K562 (cell line): Measurements from ENCODE around the gene MSI1. TPM values are rescaled to one million over a fixed set of nuclear protein-coding genes. Genes with fewer than 3 reads are reported as not detected.

Source experiments
- ATF1 ChIP-seq, 2 experiments: fragments of 450-650 bp in 1 of 2; IDR thresholded peaks; 2 replicates each; pipeline ENCODE4 v1.6.1; 2016; ENCODE audit warnings: missing compliant biosample characterization in 1 of 2, missing genetic modification characterization in 1 of 2
- HDGF ChIP-seq: fragments of 450-650 bp; IDR thresholded peaks from 2 replicates; pipeline ENCODE4 v1.6.1; 2016
- NCOR1 ChIP-seq: fragments of 450-650 bp; IDR thresholded peaks from 2 replicates; pipeline ENCODE4 v1.6.1; 2016; ENCODE audit warnings: mild to moderate bottlenecking, moderate library complexity
- PURB ChIP-seq: sonication (generic); formaldehyde crosslinking; IDR thresholded peaks from 2 replicates; pipeline ENCODE4 v1.9.0; 2021; ENCODE audit warnings: low read depth, mild to moderate bottlenecking, missing genetic modification reagents
- SIN3A ChIP-seq, 2 experiments: fragments of 150-350 bp in 1 of 2; IDR thresholded peaks; 2 replicates each; pipeline ENCODE4 v1.6.1; 2011 to 2016; ENCODE audit warnings: borderline replicate concordance in 2 of 2, low read depth in 2 of 2, low read length in 2 of 2, mild to moderate bottlenecking in 2 of 2, moderate library complexity in 2 of 2; ENCODE audit not compliant: control insufficient read depth in 1 of 2
- SMARCA5 ChIP-seq: fragments of 450-650 bp; IDR thresholded peaks from 2 replicates; pipeline ENCODE4 v1.6.1; 2016
- STAT5A ChIP-seq: IDR thresholded peaks from 2 replicates; pipeline ENCODE4 v1.6.1; 2012; ENCODE audit warnings: low read length, inconsistent platforms, borderline replicate concordance
- TAF15 ChIP-seq: fragments of 200-400 bp; formaldehyde crosslinking; IDR thresholded peaks from 2 replicates; pipeline ENCODE4 v1.6.1; 2017; ENCODE audit warnings: mild to moderate bottlenecking, low read depth, low read length, moderate library complexity
- ZC3H8 ChIP-seq: fragments of 450-650 bp; IDR thresholded peaks from 2 replicates; pipeline ENCODE4 v1.6.1; 2017
- ZNF124 ChIP-seq: sonication (generic); formaldehyde crosslinking; IDR thresholded peaks from 2 replicates; pipeline ENCODE4 v1.8.1; 2022; ENCODE audit warnings: missing genetic modification reagents
- ZNF316 ChIP-seq: fragments of 450-650 bp; IDR thresholded peaks from 2 replicates; pipeline ENCODE4 v1.6.1; 2016
- ZNF668 ChIP-seq: fragments of 250-450 bp; sonication (Bioruptor Pico); IDR thresholded peaks from 2 replicates; pipeline ENCODE4 v1.8.0; 2022; ENCODE audit warnings: mild to moderate bottlenecking, inconsistent platforms
- ZNF75A ChIP-seq: fragments of 450-650 bp; formaldehyde crosslinking; IDR thresholded peaks from 2 replicates; pipeline ENCODE4 v1.4.0; 2020; ENCODE audit warnings: mild to moderate bottlenecking
- ZNF780A ChIP-seq: fragments of 250-450 bp; sonication (Bioruptor Pico); IDR thresholded peaks from 2 replicates; pipeline ENCODE4 v1.5.0; 2021; ENCODE audit warnings: mild to moderate bottlenecking
- polyA plus RNA-seq, 8 experiments: library from polyadenylated mRNA; depleted of rRNA in 4 of 8; stranded (reverse) in 5 of 8; unstranded in 3 of 8; fragments of >200 nt; fragmentation: Nextera tagmentation in 2 of 8; fragmentation: Illumina TruSeq in 1 of 8; extraction: Ambion mirVana in 2 of 8; extraction: Trizol in 1 of 8; gene quantifications; 2 replicates each; pipeline versions ENCODE4 v1.2.1 to v1.2.3, GENCODE V29; 2011 to 2014; ENCODE audit warnings: inconsistent platforms in 1 of 8, missing spikeins in 1 of 8
- total RNA-seq, 7 experiments: library from RNA; depleted of rRNA in 6 of 7; stranded (reverse); fragments of >200 nt in 6 of 7; fragmentation: Illumina TruSeq in 2 of 7; extraction: Trizol in 2 of 7; gene quantifications; 2 replicates each; pipeline versions ENCODE4 v1.2.1 to v1.2.3, GENCODE V29; 2011 to 2021; ENCODE audit warnings: low replicate concordance in 1 of 7
- TF ChIP-seq, protein P1 (sequence below): sonication (generic); formaldehyde crosslinking; IDR thresholded peaks from 2 replicates; pipeline ENCODE4 v1.8.0; 2022; ENCODE audit warnings: mild to moderate bottlenecking, low read depth, missing genetic modification reagents
- TF ChIP-seq, protein P2 (sequence below): fragments of 250-450 bp; sonication (Bioruptor Pico); IDR thresholded peaks from 2 replicates; pipeline ENCODE4 v1.9.0; 2021; ENCODE audit warnings: mild to moderate bottlenecking, inconsistent platforms
- TF ChIP-seq, protein P3 (sequence below), 2 experiments: fragments of 450-650 bp; conservative IDR thresholded peaks; 2 replicates each; pipeline ENCODE4 v1.6.1; 2017; ENCODE audit warnings: mild to moderate bottlenecking in 2 of 2, moderate library complexity in 2 of 2
- TF ChIP-seq, protein P4 (sequence below): fragments of 250-450 bp; sonication (Bioruptor Pico); IDR thresholded peaks from 2 replicates; pipeline ENCODE4 v1.4.0; 2020; ENCODE audit warnings: mild to moderate bottlenecking, moderate library complexity
- TF ChIP-seq, protein P5 (sequence below), 2 experiments: IDR thresholded peaks; 2 replicates each; pipeline ENCODE4 v1.6.1; 2011; ENCODE audit warnings: borderline replicate concordance in 1 of 2, control low read depth in 1 of 2, low read depth in 1 of 2, low read length in 1 of 2, mild to moderate bottlenecking in 1 of 2, mixed read lengths in 1 of 2, moderate library complexity in 1 of 2; ENCODE audit not compliant: insufficient read depth in 1 of 2, insufficient read length in 1 of 2, poor library complexity in 1 of 2, severe bottlenecking in 1 of 2; ENCODE audit errors: extremely low read depth in 1 of 2

MSI1 gene
- total and polyA plus RNA-seq, 9 of the 15 experiments (the other 6 are each of a cell fraction or from before 2014, with no cell fraction given) = 0.16 TPM; not detected in 8

DNA sequence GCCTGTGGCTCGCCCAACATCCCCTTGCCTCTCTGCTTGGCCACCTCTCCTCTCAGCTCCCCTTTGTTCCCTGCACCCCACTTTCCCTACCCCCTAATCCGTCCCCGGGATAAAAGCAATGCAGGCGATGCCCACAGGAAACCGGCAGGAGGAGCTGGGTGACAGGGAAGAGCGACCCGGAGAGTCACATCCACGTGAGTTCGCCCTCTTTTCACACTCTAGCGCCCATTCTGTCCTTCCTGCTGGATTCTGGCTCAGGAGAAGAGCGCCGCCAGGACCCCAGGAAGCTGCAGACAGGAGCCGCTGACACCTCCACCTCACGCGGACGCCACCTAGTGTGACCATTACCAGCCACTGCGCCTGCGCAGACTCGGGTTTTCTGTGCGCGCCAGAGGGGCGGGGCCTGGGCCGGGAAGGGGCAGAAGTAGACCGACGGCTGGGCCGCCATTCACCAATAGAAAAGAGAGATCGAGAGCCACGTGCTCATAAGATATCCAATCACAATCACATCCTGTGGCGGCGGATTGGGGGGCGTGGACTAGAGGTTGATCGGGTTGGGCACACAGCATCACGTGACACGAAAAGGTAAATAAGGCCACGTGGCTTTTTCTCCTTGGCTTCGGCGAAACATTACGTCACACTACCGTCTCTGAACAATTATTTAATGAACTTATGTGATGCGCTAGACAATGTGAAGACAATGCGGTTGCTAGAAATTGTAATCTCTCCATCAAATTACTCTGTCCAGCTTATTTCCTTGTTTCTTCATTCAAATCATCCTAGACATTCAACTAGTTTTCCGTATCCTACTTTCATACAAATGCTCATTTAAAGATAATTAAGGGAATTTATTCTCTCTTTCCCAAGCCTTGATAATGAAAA lies 51.5 kb downstream of the MSI1 start (continued):
- TF ChIP-seq TAF15 = no peak
- TF ChIP-seq, protein P1, sequence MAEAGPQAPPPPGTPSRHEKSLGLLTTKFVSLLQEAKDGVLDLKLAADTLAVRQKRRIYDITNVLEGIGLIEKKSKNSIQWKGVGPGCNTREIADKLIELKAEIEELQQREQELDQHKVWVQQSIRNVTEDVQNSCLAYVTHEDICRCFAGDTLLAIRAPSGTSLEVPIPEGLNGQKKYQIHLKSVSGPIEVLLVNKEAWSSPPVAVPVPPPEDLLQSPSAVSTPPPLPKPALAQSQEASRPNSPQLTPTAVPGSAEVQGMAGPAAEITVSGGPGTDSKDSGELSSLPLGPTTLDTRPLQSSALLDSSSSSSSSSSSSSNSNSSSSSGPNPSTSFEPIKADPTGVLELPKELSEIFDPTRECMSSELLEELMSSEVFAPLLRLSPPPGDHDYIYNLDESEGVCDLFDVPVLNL (CRISPR knock-in tag) = no peak
- TF ChIP-seq SMARCA5 = no peak
- TF ChIP-seq ZNF668 (CRISPR knock-in tag) = peak; percentile 74; the same call in 1 of the 2 replicates
- no peak for TF ChIP-seq ATF1 (CRISPR knock-in tag; IDR thresholded peaks at IDR 0.05)
- TF ChIP-seq ATF1 (tag; IDR thresholded peaks at IDR 0.05) = peak; percentile 96
- TF ChIP-seq ZNF75A (CRISPR knock-in tag) = no peak
- TF ChIP-seq, protein P2, sequence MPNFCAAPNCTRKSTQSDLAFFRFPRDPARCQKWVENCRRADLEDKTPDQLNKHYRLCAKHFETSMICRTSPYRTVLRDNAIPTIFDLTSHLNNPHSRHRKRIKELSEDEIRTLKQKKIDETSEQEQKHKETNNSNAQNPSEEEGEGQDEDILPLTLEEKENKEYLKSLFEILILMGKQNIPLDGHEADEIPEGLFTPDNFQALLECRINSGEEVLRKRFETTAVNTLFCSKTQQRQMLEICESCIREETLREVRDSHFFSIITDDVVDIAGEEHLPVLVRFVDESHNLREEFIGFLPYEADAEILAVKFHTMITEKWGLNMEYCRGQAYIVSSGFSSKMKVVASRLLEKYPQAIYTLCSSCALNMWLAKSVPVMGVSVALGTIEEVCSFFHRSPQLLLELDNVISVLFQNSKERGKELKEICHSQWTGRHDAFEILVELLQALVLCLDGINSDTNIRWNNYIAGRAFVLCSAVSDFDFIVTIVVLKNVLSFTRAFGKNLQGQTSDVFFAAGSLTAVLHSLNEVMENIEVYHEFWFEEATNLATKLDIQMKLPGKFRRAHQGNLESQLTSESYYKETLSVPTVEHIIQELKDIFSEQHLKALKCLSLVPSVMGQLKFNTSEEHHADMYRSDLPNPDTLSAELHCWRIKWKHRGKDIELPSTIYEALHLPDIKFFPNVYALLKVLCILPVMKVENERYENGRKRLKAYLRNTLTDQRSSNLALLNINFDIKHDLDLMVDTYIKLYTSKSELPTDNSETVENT = no peak; the same call in none of the 2 replicates
- TF ChIP-seq, protein P3, sequence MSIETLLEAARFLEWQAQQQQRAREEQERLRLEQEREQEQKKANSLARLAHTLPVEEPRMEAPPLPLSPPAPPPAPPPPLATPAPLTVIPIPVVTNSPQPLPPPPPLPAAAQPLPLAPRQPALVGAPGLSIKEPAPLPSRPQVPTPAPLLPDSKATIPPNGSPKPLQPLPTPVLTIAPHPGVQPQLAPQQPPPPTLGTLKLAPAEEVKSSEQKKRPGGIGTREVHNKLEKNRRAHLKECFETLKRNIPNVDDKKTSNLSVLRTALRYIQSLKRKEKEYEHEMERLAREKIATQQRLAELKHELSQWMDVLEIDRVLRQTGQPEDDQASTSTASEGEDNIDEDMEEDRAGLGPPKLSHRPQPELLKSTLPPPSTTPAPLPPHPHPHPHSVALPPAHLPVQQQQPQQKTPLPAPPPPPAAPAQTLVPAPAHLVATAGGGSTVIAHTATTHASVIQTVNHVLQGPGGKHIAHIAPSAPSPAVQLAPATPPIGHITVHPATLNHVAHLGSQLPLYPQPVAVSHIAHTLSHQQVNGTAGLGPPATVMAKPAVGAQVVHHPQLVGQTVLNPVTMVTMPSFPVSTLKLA (conservative IDR thresholded peaks at IDR 0.05) = peak; percentile 100
- peak; percentile 82 to 83; a peak in 2 of 4 replicates for TF ChIP-seq SIN3A (IDR thresholded peaks at IDR 0.05; ENCODE audit: borderline replicate concordance in 2 of 2, control insufficient read depth in 1 of 2, low read depth in 2 of 2, low read length in 2 of 2)
- TF ChIP-seq ZNF780A (CRISPR knock-in tag) = no peak
- TF ChIP-seq ZC3H8 = no peak
- peak; percentile 2; the same call in 1 of the 2 replicates for TF ChIP-seq ZNF316
- no peak for TF ChIP-seq ZNF124
- TF ChIP-seq HDGF = no peak
- no peak for TF ChIP-seq PURB (CRISPR knock-in tag)
- TF ChIP-seq NCOR1 = no peak
- TF ChIP-seq STAT5A = no peak
- TF ChIP-seq, protein P4, sequence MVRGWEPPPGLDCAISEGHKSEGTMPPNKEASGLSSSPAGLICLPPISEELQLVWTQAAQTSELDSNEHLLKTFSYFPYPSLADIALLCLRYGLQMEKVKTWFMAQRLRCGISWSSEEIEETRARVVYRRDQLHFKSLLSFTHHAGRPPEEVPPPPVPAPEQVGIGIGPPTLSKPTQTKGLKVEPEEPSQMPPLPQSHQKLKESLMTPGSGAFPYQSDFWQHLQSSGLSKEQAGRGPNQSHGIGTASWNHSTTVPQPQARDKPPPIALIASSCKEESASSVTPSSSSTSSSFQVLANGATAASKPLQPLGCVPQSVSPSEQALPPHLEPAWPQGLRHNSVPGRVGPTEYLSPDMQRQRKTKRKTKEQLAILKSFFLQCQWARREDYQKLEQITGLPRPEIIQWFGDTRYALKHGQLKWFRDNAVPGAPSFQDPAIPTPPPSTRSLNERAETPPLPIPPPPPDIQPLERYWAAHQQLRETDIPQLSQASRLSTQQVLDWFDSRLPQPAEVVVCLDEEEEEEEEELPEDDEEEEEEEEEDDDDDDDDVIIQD (CRISPR knock-in tag) = no peak
- TF ChIP-seq, protein P5, sequence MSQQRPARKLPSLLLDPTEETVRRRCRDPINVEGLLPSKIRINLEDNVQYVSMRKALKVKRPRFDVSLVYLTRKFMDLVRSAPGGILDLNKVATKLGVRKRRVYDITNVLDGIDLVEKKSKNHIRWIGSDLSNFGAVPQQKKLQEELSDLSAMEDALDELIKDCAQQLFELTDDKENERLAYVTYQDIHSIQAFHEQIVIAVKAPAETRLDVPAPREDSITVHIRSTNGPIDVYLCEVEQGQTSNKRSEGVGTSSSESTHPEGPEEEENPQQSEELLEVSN (IDR thresholded peaks at IDR 0.05; ENCODE audit: borderline replicate concordance in 1 of 2, extremely low read depth in 1 of 2, insufficient read depth in 1 of 2, insufficient read length in 1 of 2, low read depth in 1 of 2, low read length in 1 of 2, poor library complexity in 1 of 2, severe bottlenecking in 1 of 2) = peak; percentile 67 to 75
